ENCODE measurements around the gene TBKBP1. TPM values are rescaled to one million over a fixed set of nuclear protein-coding genes. Genes with fewer than 3 reads are reported as not detected.

The TBKBP1 gene
- total and polyA plus RNA-seq, 9 of the 15 experiments (the other 6 are each of a cell fraction or from before 2014, with no cell fraction given): 0.03 to 15.6 (median 6.8) TPM

DNA sequence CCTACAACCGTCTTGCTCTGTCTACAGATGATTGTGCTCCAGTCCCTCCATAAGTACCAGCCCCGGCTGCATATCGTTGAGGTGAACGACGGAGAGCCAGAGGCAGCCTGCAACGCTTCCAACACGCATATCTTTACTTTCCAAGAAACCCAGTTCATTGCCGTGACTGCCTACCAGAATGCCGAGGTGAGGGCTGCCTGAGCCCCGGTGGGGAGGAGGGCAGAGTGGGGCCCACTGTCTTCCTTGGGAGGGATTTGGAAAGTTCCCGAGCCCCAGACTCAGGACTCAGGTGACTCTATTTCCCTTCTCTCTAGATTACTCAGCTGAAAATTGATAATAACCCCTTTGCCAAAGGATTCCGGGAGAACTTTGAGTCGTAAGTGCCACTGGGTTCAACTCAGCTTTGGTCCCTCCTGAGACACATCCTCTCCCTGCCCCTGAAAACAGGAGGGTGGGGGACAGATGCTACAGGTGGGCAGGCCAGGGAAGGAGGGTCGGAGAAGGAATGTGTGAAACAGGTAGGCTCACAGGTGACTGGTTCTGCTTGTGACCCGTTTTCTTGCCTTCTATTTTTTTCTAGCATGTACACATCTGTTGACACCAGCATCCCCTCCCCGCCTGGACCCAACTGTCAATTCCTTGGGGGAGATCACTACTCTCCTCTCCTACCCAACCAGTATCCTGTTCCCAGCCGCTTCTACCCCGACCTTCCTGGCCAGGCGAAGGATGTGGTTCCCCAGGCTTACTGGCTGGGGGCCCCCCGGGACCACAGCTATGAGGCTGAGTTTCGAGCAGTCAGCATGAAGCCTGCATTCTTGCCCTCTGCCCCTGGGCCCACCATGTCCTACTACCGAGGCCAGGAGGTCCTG, 50.4 kb downstream of the TBKBP1 start:
- no peaks in the 10 kb centered on the region for H3K9me3 ChIP-seq (replicated peaks; ENCODE audit: control insufficient read depth, insufficient read depth, low read depth, low read length)
- H3K4me1 ChIP-seq (replicated peaks in 1 of 2; ENCODE audit: control insufficient read depth in 2 of 2, insufficient read depth in 2 of 2, low read length in 2 of 2): peaks cover 13 to 15% of the 10 kb centered on the region in 2 experiments; a peak in 4 of 5 replicates
- in situ Hi-C loops (cut with MboI): no loop called here
- ATAC-seq: 0 out of 3 replicates have a peak, but pooled peaks have one; percentile 15
- POLR2A ChIA-PET: interaction anchor here (0.6 to 1.0 kb wide), 2 partner anchors 44 to 82 kb away, joined by 3 to 4 read pairs; no protein-coding TSS in a partner anchor
- peaks cover 10 to 46% of the 10 kb centered on the region in 2 experiments; a peak in 4 of 5 replicates for H3K27me3 ChIP-seq (ENCODE audit: control insufficient read depth in 2 of 2, insufficient read depth in 2 of 2, low read length in 2 of 2)
- no peak overlapping the region for H3K4me3 ChIP-seq
- H3K27ac ChIP-seq (ENCODE audit: extremely low read depth, low read depth, low read length): no peak overlapping the region
- no TSS peak for BruUV-seq (replicated peaks)
- no peak overlapping the region for H3K4me2 ChIP-seq (ENCODE audit: insufficient read depth, low read length)
- no peak overlapping the region for H2AFZ ChIP-seq (ENCODE audit: low read depth, low read length)
- CTCF ChIA-PET (ENCODE audit: low intra/inter-chr PET ratio): no interaction called here
- no peak for FAIRE-seq
- H3K9ac ChIP-seq (ENCODE audit: insufficient read depth in 1 of 2, low read depth in 2 of 2, low read length in 2 of 2): no peak overlapping the region; a peak in 1 of 4 replicates
- H3K9me1 ChIP-seq (ENCODE audit: control insufficient read depth, insufficient read depth, low read length): no peaks in the 10 kb centered on the region
- 13% methylated on average over 21 of the region's 22 CpGs for WGBS (ENCODE audit: insufficient coverage, low coverage, missing lambda C conversion rate)
- peak; percentile 7 to 21 (median 10) for DNase-seq (ENCODE audit: extremely low read depth in 1 of 4, low spot score in 3 of 4)
- intact Hi-C loops (cut with micrococcal nuclease): no loop called here
- H3K36me3 ChIP-seq (ENCODE audit: control insufficient read depth, insufficient read depth, low read length): no peaks in the 10 kb centered on the region
- no peaks in the 10 kb centered on the region for H4K20me1 ChIP-seq (replicated peaks; ENCODE audit: control insufficient read depth, insufficient read depth, low read length)
- H3K79me2 ChIP-seq (ENCODE audit: control insufficient read depth, insufficient read depth, low read length): no peaks in the 10 kb centered on the region
- no peak for TF ChIP-seq MCM2 (IDR thresholded peaks at IDR 0.05; ENCODE audit: low read depth)
- no peak for TF ChIP-seq SOX6 (IDR thresholded peaks at IDR 0.05)
- no peak for TF ChIP-seq RBM22 (IDR thresholded peaks at IDR 0.05; ENCODE audit: low read depth, low read length, poor library complexity, severe bottlenecking)
- no peak for TF ChIP-seq ZNF512 (tag; IDR thresholded peaks at IDR 0.05)
- no peak for TF ChIP-seq ATF6 (CRISPR knock-in tag; IDR thresholded peaks at IDR 0.05)
- no peak for TF ChIP-seq ETS1 (conservative IDR thresholded peaks at IDR 0.05; ENCODE audit: control insufficient read depth, low read depth, low read length)
- TF ChIP-seq ZEB2 (IDR thresholded peaks at IDR 0.05): no peak
- TF ChIP-seq NONO (IDR thresholded peaks at IDR 0.05; ENCODE audit: low read depth in 2 of 2, low read length in 1 of 2): no peak
- no peak for TF ChIP-seq STAT5A (IDR thresholded peaks at IDR 0.05; ENCODE audit: borderline replicate concordance, low read length)
- TF ChIP-seq FOXM1 (IDR thresholded peaks at IDR 0.05; ENCODE audit: low read depth): no peak
- no peak for TF ChIP-seq FOXM1 (CRISPR knock-in tag; IDR thresholded peaks at IDR 0.05; ENCODE audit: low read depth)
- TF ChIP-seq ELF4 (CRISPR knock-in tag; IDR thresholded peaks at IDR 0.05): no peak
- no peak for TF ChIP-seq TRIM28 (IDR thresholded peaks at IDR 0.05)
- no peak for TF ChIP-seq TCF7 (IDR thresholded peaks at IDR 0.05; ENCODE audit: borderline replicate concordance)
- no peak for TF ChIP-seq ETV6 (IDR thresholded peaks at IDR 0.05; ENCODE audit: borderline replicate concordance in 1 of 2, low read depth in 2 of 2, low read length in 1 of 2)
- TF ChIP-seq ETV6 (CRISPR knock-in tag; IDR thresholded peaks at IDR 0.05; ENCODE audit: borderline replicate concordance): no peak
- TF ChIP-seq ELK3 (CRISPR knock-in tag; IDR thresholded peaks at IDR 0.05): no peak
